NCI-H460 (cell line): Measurements from ENCODE around the gene COL20A1. TPM values are rescaled to one million over a fixed set of nuclear protein-coding genes. Genes with fewer than 3 reads are reported as not detected.

ENCODE experiments used
- DNase-seq: peaks from one replicate; pipeline ENCODE4 v3.0.0-alpha.2; 2016; ENCODE audit warnings: low read depth; ENCODE audit errors: extremely low read depth
- total RNA-seq: library from RNA; depleted of rRNA; stranded (reverse); fragments of >200 nt; shearing (Covaris generic); gene quantifications from 2 replicates; pipeline ENCODE4 v1.2.3, GENCODE V29; 2014

Gene COL20A1
- total RNA-seq, 1 experiment from 2014 or later = 0.10 TPM

- no peak for DNase-seq
These were observed 32.5 kb upstream of the COL20A1 start for GRCh38 chr20:63260521-63260920.

- no peak for DNase-seq
These were observed 31.8 kb upstream of the COL20A1 start for GRCh38 chr20:63261060-63261794.

- DNase-seq = no peak
These were observed 31.0 kb upstream of the COL20A1 start for GRCh38 chr20:63261795-63262528.

- no peak for DNase-seq
These were observed 30.1 kb upstream of the COL20A1 start for GRCh38 chr20:63262836-63263235.

GRCh38 chr20:63264000-63264399 is 29.0 kb upstream of the COL20A1 start:
- DNase-seq = no peak

GRCh38 chr20:63264519-63264918 is 28.5 kb upstream of the COL20A1 start:
- DNase-seq = no peak

GRCh38 chr20:63265891-63266515 is 27.0 kb upstream of the COL20A1 start:
- DNase-seq = no peak

- no peak for DNase-seq
These were observed 25.3 kb upstream of the COL20A1 start for GRCh38 chr20:63267691-63268090.

GRCh38 chr20:63268256-63268655 is 24.7 kb upstream of the COL20A1 start:
- DNase-seq = no peak

- no peak for DNase-seq
These were observed 24.1 kb upstream of the COL20A1 start for GRCh38 chr20:63268671-63269439.

GRCh38 chr20:63269724-63270123 is 23.3 kb upstream of the COL20A1 start:
- DNase-seq = no peak

- DNase-seq = no peak
These were observed 22.2 kb upstream of the COL20A1 start for GRCh38 chr20:63270606-63271325.

GRCh38 chr20:63272105-63273058 is 20.6 kb upstream of the COL20A1 start, which contains the start of gene ARFGAP1:
TSS of gene ARFGAP1 (plus strand) at chr20:63272813. CDS start at chr20:63275581, 2,768 bp downstream.
- DNase-seq = peak; percentile 78

- no peak for DNase-seq
These were observed 19.9 kb upstream of the COL20A1 start for GRCh38 chr20:63273059-63273579.

- DNase-seq = no peak
These were observed 19.2 kb upstream of the COL20A1 start for GRCh38 chr20:63273635-63274380.

- DNase-seq = no peak
These were observed 18.4 kb upstream of the COL20A1 start for GRCh38 chr20:63274381-63275228.

GRCh38 chr20:63275825-63276224 is 17.2 kb upstream of the COL20A1 start:
- no peak for DNase-seq
